Mesendoderm (in vitro differentiated cells): ENCODE results near the gene OR2K2.
"Not testable (repeated sequence)": the region's sequence is repeated elsewhere in the genome, so short reads cannot be mapped to it uniquely, and the experiment has no call there.

Experiments used
- DNase-seq: peaks from one replicate; pipeline ENCODE4 v3.0.0; 2013
- H2AK5ac ChIP-seq: 2 replicates; pipeline ENCODE4 v1.6.1; 2013; ENCODE audit warnings: low read length, inconsistent platforms
- H2BK120ac ChIP-seq: 2 replicates; pipeline ENCODE4 v1.6.1; 2013; ENCODE audit warnings: low read depth, mild to moderate bottlenecking, low read length, moderate library complexity, mixed read lengths
- H2BK15ac ChIP-seq: replicated peaks from 2 replicates; pipeline ENCODE4 v1.6.1; 2013; ENCODE audit warnings: low read depth, mild to moderate bottlenecking, moderate library complexity
- H2BK5ac ChIP-seq: 2 replicates; pipeline ENCODE4 v1.6.1; 2013; ENCODE audit warnings: low read length, inconsistent platforms
- H3K18ac ChIP-seq: 2 replicates; pipeline ENCODE4 v1.6.1; 2013; ENCODE audit warnings: mild to moderate bottlenecking, low read length, mixed read lengths
- H3K23ac ChIP-seq: one replicate; pipeline ENCODE4 v1.6.1; 2013; ENCODE audit warnings: low read length
- H3K27ac ChIP-seq: 2 replicates; pipeline ENCODE4 v1.5.1; 2013; ENCODE audit warnings: low read depth, mild to moderate bottlenecking, inconsistent platforms, low read length, moderate library complexity
- H3K27me3 ChIP-seq: 2 replicates; pipeline ENCODE4 v1.6.1; 2013; ENCODE audit warnings: low read length, control low read depth, mild to moderate bottlenecking, inconsistent platforms; ENCODE audit not compliant: insufficient read depth, poor library complexity
- H3K36me3 ChIP-seq: 2 replicates; pipeline ENCODE4 v1.6.1; 2013; ENCODE audit warnings: low read length, inconsistent platforms; ENCODE audit not compliant: control insufficient read depth, insufficient read depth
- H3K4ac ChIP-seq: one replicate; pipeline ENCODE4 v1.6.1; 2013; ENCODE audit warnings: low read depth, mild to moderate bottlenecking, low read length, moderate library complexity
- H3K4me1 ChIP-seq: 2 replicates; pipeline ENCODE4 v1.6.1; 2013; ENCODE audit warnings: low read depth, low read length, inconsistent platforms; ENCODE audit not compliant: control insufficient read depth
- H3K4me2 ChIP-seq: 2 replicates; pipeline ENCODE4 v1.6.1; 2013; ENCODE audit warnings: low read length
- H3K4me3 ChIP-seq: 2 replicates; pipeline ENCODE4 v1.5.1; 2013; ENCODE audit warnings: mild to moderate bottlenecking, low read length
- H3K56ac ChIP-seq: one replicate; pipeline ENCODE4 v1.6.1; 2013; ENCODE audit warnings: low read length
- H3K79me1 ChIP-seq: 2 replicates; pipeline ENCODE4 v1.6.1; 2013; ENCODE audit warnings: low read length, inconsistent platforms
- H3K79me2 ChIP-seq: 2 replicates; pipeline ENCODE4 v1.6.1; 2013; ENCODE audit warnings: mild to moderate bottlenecking, low read length; ENCODE audit not compliant: control insufficient read depth, insufficient read depth
- H3K9ac ChIP-seq: 2 replicates; pipeline ENCODE4 v1.6.1; 2013; ENCODE audit warnings: low read length, inconsistent platforms
- H4K5ac ChIP-seq: one replicate; pipeline ENCODE4 v1.6.1; 2013; ENCODE audit warnings: low read length
- H4K8ac ChIP-seq: one replicate; pipeline ENCODE4 v1.6.1; 2013; ENCODE audit warnings: low read depth, mild to moderate bottlenecking, control low read depth, low read length, moderate library complexity
- WGBS: extraction: QIAGEN DNeasy Blood & Tissue Kit; methylation state at CpG from one replicate; pipeline ENCODE4 v1.1.7; 2013; ENCODE audit warnings: low lambda C conversion rate, missing lambda C conversion rate; ENCODE audit not compliant: insufficient coverage; ENCODE audit errors: extremely low coverage; 5-methylcytosine and 5-hydroxymethylcytosine counted together

OR2K2 gene

DNA sequence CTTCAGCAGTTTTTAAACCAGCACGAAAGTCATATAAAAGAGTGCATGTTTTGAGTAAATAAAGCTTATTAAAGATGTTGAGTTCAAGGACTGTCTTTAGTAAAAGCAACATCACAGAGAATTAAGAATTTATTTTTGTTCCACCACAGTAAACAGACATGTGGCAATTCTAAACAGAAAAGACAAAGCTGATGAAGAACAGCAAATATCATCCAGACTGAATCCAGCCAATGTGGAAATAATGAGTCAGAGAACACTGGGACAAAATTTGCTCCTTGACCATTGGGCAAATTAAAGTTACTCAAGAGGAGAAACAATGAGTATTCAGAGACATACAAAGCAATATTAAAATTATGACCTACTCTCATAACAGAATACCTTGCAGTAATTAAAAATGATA is 28.8 kb downstream of the OR2K2 start:
- Histone ChIP-seq H3K36me3 (no peaks in the 10 kb centered on the region), H3K79me2 (no peaks in the 10 kb centered on the region), H3K4me1 (no peaks in the 10 kb centered on the region), H3K27ac (no peak overlapping the region), H2AK5ac (no peak overlapping the region), H3K23ac (no peak overlapping the region), H3K4me3 (no peak overlapping the region), H4K8ac (no peak overlapping the region), H3K9ac (no peak overlapping the region), H3K4me2 (no peak overlapping the region), H2BK15ac (no peak overlapping the region), H3K56ac (no peak overlapping the region), H3K79me1 (no peaks in the 10 kb centered on the region), H3K4ac (no peak overlapping the region), H2BK120ac (no peak overlapping the region), H4K5ac (no peak overlapping the region), H3K27me3 (no peaks in the 10 kb centered on the region), H3K18ac (no peak overlapping the region), H2BK5ac (no peak overlapping the region)
- DNase-seq = no peak
- WGBS = no CpG with 5 or more reads among the region's 1 CpG

DNA sequence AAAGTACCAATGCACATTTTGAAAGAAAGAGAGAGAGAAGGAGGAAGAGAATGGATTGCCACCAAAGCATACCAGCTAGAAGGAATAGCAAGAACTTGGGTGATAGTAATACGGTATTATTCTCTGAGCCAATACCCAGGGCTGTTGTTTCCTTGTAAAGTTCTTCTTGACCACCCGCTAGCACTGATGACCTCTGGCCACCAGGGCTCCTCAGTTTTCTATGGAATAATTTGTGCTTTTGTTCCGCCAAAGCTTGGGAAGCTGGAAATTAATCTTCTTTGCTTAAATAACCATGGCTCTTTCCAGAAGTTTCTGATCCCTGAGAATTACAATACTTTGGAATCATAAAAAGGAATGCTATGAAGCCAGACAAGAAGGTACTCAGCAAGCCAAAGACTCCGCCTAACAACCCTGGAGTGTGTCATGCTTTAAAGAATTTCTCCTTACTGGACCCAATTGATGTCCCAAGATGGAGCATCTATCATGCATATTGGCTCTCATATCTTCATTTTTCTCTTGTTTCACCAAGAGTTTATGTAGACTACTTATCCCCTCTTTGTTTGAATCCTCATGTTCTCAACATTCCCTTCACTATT is 29.8 kb downstream of the OR2K2 start:
- H2BK120ac ChIP-seq = no peak overlapping the region
- H4K8ac ChIP-seq = no peak overlapping the region
- no peaks in the 10 kb centered on the region for H3K27me3 ChIP-seq
- H2BK5ac ChIP-seq = no peak overlapping the region
- no peak overlapping the region for H3K23ac ChIP-seq
- H3K9ac ChIP-seq = no peak overlapping the region
- H3K18ac ChIP-seq = no peak overlapping the region
- no peak overlapping the region for H3K4me2 ChIP-seq
- H3K36me3 ChIP-seq = no peaks in the 10 kb centered on the region
- H2BK15ac ChIP-seq = no peak overlapping the region
- no peaks in the 10 kb centered on the region for H3K79me2 ChIP-seq
- no peak overlapping the region for H3K56ac ChIP-seq
- WGBS = no CpG with 5 or more reads among the region's 4 CpGs
- peak; percentile 23 for DNase-seq
- no peak overlapping the region for H4K5ac ChIP-seq
- no peak overlapping the region for H3K4me3 ChIP-seq
- H2AK5ac ChIP-seq = no peak overlapping the region
- H3K4me1 ChIP-seq = no peaks in the 10 kb centered on the region
- no peak overlapping the region for H3K4ac ChIP-seq
- no peaks in the 10 kb centered on the region for H3K79me1 ChIP-seq
- H3K27ac ChIP-seq = no peak overlapping the region

DNA sequence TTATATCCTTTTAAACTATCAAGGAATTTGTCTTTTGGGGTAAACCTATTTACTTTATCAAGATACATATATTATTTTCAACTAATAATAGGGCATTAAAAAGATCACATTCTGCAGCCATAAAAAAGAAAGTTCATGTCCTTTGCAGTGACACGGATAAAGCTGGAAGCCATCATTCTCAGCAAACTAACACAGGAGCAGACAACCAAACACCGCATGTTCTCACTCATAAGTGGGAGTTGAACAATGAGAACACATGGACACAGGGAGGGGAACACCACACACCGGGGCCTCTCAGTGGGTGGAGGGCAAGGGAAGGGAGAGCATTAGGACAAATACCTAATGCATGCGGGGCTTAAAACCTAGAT is 30.4 kb downstream of the OR2K2 start:
- H3K4ac ChIP-seq, DNase-seq, H2BK120ac ChIP-seq, H4K8ac ChIP-seq, H3K79me2 ChIP-seq, H3K4me3 ChIP-seq, H3K9ac ChIP-seq, H3K27ac ChIP-seq, H2BK15ac ChIP-seq, H4K5ac ChIP-seq, H3K56ac ChIP-seq, H2AK5ac ChIP-seq, H3K4me1 ChIP-seq, H3K18ac ChIP-seq, H3K4me2 ChIP-seq, H3K27me3 ChIP-seq, H2BK5ac ChIP-seq, H3K23ac ChIP-seq, H3K79me1 ChIP-seq, H3K36me3 ChIP-seq: not testable (repeated sequence)
- WGBS = no CpG with 5 or more reads among the region's 4 CpGs

DNA sequence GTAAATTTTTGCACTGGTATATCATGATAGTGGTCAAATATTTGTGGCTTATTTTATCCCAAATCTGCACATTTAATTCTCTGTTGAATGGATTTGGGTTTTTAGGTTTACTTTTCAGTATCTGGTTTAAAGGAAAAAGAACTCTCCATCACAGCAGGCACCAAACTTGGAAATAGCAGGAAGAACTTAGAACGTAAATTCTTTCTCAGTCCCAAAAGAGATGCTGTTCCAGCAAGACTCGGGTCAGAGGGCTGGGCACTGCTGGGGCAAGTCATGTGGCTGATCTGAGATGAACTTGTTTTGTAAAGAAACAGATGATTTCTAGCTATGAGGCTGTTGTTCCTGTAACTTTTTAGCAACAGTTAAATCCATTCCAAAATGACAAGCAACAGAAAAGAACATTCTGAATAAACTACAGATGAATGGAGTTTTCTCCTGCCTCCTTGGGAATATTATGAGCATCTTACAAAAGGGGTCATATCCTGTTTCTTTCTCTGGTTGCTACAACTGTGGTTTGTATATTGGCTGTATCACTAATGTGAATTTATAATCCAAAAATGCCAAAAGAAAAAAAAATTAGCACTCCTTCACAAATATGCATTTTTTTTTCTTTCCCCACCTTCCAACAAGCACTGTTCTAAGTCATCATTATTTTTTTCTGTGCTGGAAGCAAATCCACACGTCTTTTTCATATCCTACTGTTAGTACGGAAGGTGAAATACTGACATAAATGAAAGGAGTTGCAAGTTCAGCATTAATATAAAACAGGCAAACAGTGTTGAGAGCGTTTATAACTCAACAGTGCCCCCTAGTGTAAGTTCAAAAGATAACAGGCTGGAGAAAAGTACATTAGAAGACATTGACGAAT is 31.1 kb downstream of the OR2K2 start:
- H4K8ac ChIP-seq = no peak overlapping the region
- no peak overlapping the region for H2BK15ac ChIP-seq
- H3K9ac ChIP-seq = no peak overlapping the region
- no peaks in the 10 kb centered on the region for H3K79me1 ChIP-seq
- H3K27ac ChIP-seq = no peak overlapping the region
- no peak overlapping the region for H3K23ac ChIP-seq
- H3K4ac ChIP-seq = no peak overlapping the region
- no peaks in the 10 kb centered on the region for H3K36me3 ChIP-seq
- no peaks in the 10 kb centered on the region for H3K79me2 ChIP-seq
- WGBS = no CpG with 5 or more reads among the region's 6 CpGs
- H3K56ac ChIP-seq = no peak overlapping the region
- no peak overlapping the region for H2BK5ac ChIP-seq
- DNase-seq = peak; percentile 46
- no peaks in the 10 kb centered on the region for H3K4me1 ChIP-seq
- peak overlapping the region; percentile 87 for H3K18ac ChIP-seq
- no peak overlapping the region for H4K5ac ChIP-seq
- H2BK120ac ChIP-seq = no peak overlapping the region
- H3K4me2 ChIP-seq = no peak overlapping the region
- H2AK5ac ChIP-seq = no peak overlapping the region
- no peaks in the 10 kb centered on the region for H3K27me3 ChIP-seq
- no peak overlapping the region for H3K4me3 ChIP-seq

DNA sequence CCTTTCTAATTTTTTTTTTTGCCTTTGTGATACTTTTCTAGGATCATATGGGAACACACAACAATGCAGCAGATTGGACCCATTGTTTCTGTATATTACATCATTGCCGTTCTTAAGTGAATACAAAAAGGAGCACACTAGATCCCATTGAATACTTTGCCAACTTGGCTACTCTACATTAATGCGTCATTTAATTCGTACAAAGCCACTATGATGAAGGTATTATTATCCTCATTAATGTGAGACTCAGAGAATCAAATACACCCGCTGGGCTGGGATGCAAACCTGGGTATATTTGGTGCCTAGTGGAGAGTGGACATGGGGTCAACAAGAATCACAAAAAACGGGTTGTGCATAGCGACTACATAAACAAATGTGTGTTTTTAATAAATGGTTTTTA is 31.9 kb downstream of the OR2K2 start:
- Histone ChIP-seq H3K27ac (no peak overlapping the region), H3K18ac (no peak overlapping the region), H2BK15ac (no peak overlapping the region), H3K9ac (no peak overlapping the region), H2AK5ac (no peak overlapping the region), H3K23ac (no peak overlapping the region), H2BK5ac (no peak overlapping the region), H3K4ac (no peak overlapping the region), H3K4me3 (no peak overlapping the region), H3K36me3 (no peaks in the 10 kb centered on the region), H2BK120ac (no peak overlapping the region), H3K79me2 (no peaks in the 10 kb centered on the region), H3K4me1 (no peaks in the 10 kb centered on the region), H3K4me2 (no peak overlapping the region), H4K5ac (no peak overlapping the region), H3K79me1 (no peaks in the 10 kb centered on the region), H3K27me3 (no peaks in the 10 kb centered on the region), H4K8ac (no peak overlapping the region), H3K56ac (no peak overlapping the region)
- DNase-seq = no peak
- WGBS = no CpG with 5 or more reads among the region's 6 CpGs
